HEK293T (cell line): ENCODE results near the gene GPR146.

ENCODE experiments used
- ARNT ChIP-seq: fragments of 450-650 bp; IDR thresholded peaks from 2 replicates; pipeline ENCODE4 v1.6.1; 2017; ENCODE audit warnings: mild to moderate bottlenecking
- BHLHE40 ChIP-seq: fragments of 450-650 bp; IDR thresholded peaks from 2 replicates; pipeline ENCODE4 v1.6.1; 2016; ENCODE audit warnings: mild to moderate bottlenecking, moderate library complexity, borderline replicate concordance
- CTBP1 ChIP-seq: fragments of 450-650 bp; IDR thresholded peaks from 2 replicates; pipeline ENCODE4 v1.6.1; 2016; ENCODE audit warnings: borderline replicate concordance
- FOXA1 ChIP-seq: fragments of 450-650 bp; IDR thresholded peaks from 2 replicates; pipeline ENCODE4 v1.6.1; 2016; ENCODE audit warnings: mild to moderate bottlenecking
- FOXM1 ChIP-seq: fragments of 450-650 bp; IDR thresholded peaks from 2 replicates; pipeline ENCODE4 v1.6.1; 2017; ENCODE audit warnings: mild to moderate bottlenecking, borderline replicate concordance
- SP1 ChIP-seq: fragments of 450-650 bp; IDR thresholded peaks from 2 replicates; pipeline ENCODE4 v1.6.1; 2017
- TARDBP ChIP-seq: fragments of 450-650 bp; IDR thresholded peaks from 2 replicates; pipeline ENCODE4 v1.6.1; 2016
- ZNF384 ChIP-seq: fragments of 450-650 bp; IDR thresholded peaks from 2 replicates; pipeline ENCODE4 v1.6.1; 2016
- TF ChIP-seq, protein P1 (sequence below): fragments of 450-650 bp; IDR thresholded peaks from 2 replicates; pipeline ENCODE4 v1.6.1; 2016

DNA sequence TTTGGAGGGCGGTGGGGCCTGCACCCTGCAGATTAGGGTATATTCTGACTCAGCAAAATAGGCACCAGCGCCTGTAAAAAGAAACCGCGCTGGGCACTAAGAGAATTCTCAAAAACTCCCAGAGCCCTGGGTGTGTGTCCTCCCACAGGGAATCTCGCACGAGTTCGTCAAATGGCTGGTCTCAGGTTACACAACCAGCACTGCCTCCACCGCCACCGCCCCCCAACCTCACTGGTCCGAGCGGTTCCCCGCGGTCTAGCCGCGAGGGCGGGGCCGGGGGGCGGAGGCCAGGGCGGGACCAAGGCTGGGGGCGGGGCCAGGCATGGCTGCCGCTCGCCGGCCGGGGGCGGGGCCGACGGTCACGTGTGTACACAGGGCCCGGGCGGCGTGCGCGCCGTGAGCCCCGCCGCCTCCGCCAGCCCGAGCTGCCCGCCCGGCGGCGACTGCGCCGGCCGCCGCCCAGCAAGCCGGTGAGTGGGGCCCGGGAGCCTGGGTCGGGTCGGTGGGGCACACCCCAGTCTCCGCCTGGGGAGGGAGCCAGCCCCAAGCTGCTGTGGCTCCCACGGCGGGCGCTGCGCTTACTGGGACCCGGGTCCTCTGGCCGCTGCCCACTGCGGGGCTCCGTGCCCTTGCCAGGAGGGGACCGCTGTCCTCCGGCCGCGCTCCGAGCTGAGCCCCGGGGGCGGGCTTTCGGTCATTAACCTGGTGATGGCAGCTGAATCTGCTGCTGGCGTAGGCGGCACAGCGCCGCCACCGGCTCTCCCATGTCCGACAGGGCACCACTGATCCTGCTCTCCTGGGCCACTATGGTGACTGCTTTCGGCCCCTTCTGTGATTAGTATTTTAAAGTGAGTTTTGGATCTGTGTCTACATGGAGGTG lies at the start of gene GPR146:
- no peak for TF ChIP-seq CTBP1
- TF ChIP-seq TARDBP = no peak
- TF ChIP-seq, protein P1, sequence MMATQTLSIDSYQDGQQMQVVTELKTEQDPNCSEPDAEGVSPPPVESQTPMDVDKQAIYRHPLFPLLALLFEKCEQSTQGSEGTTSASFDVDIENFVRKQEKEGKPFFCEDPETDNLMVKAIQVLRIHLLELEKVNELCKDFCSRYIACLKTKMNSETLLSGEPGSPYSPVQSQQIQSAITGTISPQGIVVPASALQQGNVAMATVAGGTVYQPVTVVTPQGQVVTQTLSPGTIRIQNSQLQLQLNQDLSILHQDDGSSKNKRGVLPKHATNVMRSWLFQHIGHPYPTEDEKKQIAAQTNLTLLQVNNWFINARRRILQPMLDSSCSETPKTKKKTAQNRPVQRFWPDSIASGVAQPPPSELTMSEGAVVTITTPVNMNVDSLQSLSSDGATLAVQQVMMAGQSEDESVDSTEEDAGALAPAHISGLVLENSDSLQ = no peak
- TF ChIP-seq FOXM1 = no peak
- no peak for TF ChIP-seq ZNF384
- no peak for TF ChIP-seq FOXA1
- TF ChIP-seq ARNT = no peak
- no peak for TF ChIP-seq BHLHE40
- TF ChIP-seq SP1 = no peak
